LoVo (cell line): ENCODE results near the gene CADPS.

Experiments
- DNase-seq: peaks from one replicate; pipeline ENCODE4 v3.0.0-alpha.2; 2016; ENCODE audit warnings: low spot score

The CADPS gene

DNA sequence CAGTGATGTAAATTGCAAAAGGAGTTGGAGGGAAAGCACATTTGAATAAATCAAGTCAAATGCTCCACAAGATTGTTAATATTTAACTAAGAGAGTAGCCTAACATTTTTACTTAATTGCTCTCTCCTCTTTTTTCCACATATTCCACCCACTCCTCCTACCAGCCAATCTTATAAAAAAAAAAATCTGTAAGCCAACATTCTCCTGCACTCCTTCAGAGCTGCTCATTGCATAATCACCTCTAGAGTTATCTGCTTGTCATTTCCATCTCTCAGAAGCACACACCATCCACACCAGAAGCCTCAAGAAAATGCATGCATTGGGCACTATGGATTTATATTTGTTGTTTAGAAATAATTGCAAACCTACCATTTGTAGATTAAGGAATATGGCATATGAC, 64.1 kb downstream of the CADPS start:
- no peak for DNase-seq

DNA sequence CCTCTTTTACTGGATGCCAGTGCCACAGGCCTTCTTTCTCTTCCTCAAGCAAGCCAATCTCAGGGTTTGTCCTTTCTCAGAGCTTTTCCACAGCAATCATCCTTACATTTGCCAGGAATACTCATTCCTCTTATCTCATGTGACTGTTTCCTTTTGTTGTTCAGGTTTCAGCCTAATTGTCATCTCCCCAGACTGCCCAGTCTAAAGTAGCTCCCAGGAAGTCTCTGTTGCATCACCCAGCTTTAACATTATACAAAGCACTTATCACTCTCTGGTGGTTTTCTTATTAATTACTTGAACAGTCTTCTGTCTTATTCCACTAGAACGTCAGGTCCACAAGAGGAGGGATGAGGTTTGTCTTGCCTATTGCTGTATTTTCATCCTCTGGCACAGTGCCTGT, 65.8 kb downstream of the CADPS start:
- DNase-seq, result no peak

DNA sequence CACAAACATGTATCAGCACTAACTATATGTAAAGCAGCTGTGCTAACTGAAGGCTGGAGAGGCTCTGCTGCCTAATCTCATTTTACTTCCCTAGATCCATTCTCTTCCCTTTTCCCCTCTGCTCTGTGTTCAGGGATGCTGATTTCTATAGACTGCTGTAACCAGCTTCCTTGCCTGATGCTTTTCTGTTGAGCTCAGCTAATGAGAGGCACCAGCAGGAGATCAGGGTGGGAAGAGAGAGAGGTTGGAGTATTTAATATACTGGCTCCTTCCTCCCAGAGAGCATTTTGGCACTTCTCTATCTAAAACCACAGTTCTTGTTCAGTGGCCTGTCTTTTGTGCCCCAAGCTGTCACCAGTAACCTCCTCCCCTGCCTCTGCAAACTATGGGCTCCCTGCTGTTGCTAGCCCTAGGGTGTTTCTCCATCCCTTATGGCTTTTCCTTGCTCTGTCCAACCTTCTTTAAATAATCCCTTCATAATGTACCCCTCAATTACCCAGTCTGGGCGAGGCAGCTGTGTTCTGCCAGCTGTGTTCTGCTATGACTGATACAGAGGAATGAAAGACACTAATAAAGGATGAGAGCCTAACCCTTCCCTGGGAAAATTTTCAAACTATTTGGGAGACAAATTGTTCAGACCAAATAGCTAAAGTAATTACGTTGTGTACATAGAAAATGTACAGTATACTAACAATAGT, 69.5 kb downstream of the CADPS start:
- no peak for DNase-seq

DNA sequence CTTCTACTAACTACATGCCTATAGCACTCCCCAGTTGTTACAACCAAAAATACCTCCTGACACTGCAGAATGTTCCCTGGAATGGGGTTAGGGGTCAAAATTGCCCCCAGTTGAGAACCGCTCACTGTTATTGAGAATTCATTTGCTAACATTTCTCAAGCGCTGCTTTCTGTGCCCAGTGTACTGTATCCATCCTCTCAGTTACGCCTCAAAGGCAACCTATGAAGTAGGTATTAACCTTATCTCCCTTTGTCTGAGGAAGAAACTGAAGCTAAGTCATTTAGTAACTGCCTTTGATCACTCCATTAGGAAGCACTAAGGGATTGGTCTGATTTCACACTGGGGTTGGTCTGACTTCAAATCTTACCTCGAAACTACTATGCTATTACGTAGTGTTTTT, 70.1 kb downstream of the CADPS start:
- DNase-seq, result no peak

DNA sequence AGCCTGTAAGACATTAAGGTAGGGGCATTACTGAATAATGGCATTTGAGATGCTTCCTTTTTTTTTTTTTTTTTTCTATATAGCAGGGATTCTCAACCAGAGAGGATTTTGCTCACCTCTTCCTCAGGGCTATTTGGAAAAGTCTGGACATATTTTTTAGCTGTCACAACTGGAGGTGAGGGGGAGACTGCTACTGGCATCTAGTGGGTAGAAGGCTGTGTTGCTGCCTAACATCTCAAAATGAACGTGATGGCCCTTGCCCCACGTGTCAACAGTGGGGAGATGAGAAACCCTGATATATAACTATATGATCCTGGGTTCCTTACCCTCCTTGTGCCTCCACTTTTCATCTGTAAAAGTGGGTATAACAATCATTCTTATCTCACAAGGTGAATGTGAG, 71.9 kb downstream of the CADPS start:
- DNase-seq, result no peak

DNA sequence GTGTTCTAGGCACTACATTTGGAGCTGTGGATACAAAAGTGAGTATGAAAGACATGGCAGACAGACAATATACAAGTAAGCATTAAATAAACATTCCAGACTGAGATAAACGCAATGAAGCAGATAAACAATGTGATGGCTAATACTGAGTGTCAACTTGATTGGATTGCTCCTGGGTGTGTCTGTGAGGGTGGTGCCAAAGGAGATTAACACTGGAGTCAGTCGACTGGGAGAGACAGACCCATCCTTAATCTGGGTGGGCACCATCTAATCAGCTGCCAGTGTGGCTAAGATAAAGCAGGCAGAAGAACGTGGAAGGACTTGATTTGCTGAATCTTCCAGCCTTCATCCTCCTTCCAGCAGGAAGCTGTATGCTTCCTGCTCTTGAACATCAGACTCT, 77.2 kb downstream of the CADPS start:
- no peak for DNase-seq

DNA sequence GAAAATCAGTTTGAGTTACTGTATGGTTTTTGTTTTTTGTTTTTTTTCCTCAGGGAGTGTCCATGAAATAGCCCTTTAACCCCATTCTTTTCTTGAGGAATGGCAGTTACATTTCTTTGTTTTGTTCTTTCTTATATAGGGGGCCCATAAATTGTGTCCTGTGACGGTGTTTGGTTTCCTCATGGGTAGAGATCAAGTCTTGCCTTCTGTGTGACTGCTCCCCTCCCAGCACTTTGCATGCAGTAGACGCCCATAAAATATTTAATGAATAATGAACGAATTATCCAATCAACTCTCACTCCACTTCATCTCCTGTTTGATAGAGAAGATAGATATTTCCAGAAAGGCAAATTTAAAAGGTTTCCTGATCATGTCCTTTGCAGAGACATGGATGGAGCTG, 78.1 kb downstream of the CADPS start:
- no peak for DNase-seq

DNA sequence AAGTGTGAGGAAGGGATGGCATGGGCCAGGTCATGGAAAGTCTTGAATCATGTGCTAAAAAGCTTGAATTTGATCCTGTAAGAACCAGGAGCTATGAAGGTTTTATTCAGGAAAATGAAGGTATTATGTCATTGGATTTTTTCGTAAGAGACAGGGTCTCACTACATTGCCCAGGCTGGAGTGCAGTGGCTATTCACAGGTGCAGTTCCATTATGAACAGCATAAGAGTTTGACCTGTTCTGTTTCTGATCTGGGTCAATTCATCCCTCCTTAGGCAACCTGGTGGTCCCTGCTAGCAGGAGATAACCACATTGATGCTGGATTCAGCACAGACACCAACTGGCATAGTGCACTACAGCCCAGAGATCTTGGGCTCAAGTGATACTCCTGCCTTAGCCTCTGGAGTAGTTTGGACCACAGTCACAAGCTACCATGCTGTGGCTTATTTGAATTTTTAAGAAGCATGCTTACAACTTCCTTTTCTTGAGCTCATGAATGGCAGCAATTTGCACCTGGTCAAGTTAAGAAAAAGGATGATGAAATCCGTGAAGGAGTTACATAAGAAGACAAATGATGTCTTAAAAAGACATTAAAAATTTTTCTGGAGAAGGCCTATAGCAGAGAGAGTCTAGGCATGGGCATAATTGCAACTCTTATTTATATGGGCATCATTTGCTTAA, 79.1 kb downstream of the CADPS start:
- DNase-seq, result no peak

DNA sequence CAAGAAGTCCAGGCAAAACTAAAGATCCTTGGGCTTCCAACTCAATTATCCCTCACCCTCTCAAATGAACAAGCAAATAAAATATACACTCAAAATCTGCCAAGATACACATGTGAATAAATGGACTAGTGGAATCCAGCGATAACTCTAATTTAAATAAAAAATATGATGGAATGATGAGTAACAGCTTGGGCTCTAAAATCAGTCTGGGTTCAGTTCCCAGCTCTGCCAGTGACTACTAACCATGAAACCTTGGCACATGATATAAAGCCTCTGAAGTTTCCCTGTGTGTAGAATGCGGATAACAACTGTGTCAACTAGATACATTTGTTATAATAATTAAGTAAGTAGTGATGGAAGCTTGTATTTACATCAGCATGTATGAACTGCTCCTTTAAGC, 81.3 kb downstream of the CADPS start:
- no peak for DNase-seq

DNA sequence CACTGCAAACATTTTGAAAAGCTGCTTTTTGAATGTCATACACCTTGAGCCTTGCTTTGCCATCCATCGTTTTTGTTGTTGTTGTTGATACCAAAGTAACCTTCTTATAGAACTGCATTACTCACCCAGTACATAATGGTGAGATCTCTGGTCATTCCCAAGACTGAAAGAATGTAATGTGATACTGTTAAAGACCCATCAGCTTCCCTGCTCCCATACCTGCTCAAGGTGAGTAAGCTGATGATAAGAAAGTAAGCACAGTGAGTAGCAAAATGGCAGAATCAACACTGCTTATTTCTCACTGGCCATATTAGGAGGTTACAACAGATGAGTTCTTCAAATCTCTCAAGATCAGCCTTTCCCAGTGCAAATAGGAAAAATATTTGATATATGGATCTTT, 89.8 kb downstream of the CADPS start:
- no peak for DNase-seq

DNA sequence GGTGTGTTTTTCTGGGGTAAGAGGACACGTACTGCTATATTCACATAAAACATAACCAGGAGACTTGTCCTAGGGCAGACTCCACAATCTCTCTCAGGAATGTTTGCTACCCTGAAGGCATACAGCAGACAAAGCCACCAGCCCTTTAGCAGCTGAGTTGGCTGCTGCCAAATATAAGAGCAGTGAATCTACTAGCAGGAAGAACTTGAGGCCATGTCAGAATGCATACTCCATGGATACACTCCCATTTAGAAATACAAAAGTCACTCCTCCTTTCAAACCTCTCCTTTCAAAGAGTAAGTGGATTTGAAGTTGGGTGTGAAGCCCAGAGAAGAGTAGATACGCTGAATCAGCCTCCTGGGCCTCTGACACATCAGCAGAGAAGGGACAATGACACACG, 94.1 kb downstream of the CADPS start:
- no peak for DNase-seq

DNA sequence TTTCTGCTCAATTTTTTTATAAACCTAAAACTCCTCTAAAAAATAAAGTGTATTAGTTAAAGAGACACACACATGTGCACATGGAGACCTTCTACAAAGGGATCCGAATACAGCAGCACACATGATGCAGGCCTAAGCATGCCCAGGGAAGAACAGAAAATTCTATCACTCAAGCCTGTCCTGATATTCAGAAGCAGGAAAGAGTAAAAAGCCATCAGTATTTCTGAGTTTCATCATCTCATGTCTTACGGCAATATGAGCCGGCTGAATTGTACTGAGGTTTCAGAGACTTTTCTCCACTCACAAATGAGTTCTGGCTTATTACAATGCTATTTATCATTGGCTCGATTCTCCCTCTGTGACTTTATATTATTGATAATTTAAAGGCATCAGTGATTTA, 97.5 kb downstream of the CADPS start:
- DNase-seq, result no peak

DNA sequence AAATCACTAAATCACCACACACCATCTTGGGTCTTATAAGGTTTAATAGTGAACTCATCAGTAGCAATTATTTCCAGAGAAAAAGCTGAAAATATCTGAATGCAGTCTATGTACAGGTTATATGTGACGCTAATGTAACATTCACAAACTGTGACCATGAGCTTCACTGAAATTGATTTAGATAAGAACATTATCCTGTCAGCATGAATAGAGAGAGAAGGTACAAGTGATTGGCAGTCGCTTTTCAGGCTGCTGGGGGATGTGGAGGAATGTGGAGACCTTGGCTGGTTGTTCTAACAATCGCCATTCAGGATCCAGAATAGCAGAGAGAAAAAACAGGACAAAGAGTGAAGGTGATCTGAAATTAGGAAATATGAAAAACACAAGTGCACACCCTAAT, 98.1 kb downstream of the CADPS start:
- DNase-seq, result no peak

DNA sequence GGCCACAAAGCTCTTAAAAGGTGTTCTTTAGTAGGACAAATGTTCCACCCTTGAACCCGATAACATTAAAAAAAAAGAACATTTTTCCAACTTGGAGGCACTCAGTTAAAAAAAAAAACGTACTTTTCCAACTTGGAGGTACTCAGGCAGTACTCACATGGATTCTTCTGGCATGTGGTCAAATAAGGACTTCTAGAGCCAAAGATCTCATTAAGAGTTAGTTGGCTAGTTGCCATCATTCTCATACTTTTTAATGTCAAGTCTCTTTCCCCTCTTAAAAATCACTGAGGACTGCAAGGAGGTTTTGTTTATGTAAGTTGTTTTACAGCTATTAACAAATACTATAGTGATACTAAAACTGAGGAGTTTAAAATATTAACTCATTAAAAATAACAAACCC, 101.0 kb downstream of the CADPS start:
- DNase-seq, result no peak

DNA sequence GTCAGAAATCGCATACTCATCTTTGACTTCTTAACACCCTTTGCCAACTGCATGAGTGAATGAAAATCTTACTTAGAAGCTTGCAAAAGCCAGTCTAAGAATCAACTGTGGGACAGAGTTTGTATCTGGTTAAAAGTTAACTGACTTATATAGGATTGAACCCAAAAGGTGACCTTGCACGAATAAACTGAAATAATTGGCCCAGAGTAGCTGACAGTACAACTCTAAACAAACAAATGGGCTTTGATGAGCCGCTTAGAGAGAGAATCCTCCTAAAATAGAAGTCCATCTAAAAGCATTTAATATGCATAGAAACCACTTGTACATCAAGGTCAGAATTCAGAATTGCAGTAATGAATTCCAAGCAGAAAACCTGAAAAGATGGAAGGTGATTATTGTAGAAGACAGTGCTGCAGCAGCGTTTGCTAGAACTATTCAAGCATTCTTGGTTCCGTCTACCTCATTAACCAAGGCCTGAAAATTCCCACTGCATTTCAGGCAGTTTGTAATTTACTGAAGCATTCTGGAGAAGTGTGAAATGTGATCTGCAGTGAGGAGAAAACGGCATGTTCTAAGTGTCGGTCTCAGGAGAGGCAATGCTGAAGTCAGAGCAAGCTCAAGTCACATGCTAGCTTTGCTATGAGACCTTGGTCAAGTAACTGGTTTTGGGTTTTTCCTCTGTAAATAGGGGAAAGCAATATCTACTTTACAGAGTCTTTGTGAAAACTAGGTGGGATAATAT, 103.7 kb downstream of the CADPS start:
- no peak for DNase-seq

DNA sequence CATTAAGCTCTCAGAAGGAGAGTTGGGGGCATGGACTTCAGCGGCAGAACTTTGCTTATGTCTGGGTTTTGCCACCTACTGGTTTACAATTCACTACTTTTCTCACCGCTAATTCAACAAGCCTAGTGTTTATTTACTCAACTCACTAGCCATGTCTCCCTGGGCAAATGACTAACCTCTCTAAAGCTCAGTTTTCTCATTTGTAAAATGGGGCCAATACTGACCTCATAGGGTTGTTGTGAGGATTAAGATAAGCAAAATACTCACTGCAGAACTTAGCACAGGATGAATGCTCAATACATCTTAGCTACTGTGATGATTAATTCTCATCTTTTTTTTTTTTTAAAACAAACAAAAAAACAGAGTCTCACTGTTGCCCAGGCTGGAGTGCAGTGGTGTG, 106.3 kb downstream of the CADPS start:
- no peak for DNase-seq

DNA sequence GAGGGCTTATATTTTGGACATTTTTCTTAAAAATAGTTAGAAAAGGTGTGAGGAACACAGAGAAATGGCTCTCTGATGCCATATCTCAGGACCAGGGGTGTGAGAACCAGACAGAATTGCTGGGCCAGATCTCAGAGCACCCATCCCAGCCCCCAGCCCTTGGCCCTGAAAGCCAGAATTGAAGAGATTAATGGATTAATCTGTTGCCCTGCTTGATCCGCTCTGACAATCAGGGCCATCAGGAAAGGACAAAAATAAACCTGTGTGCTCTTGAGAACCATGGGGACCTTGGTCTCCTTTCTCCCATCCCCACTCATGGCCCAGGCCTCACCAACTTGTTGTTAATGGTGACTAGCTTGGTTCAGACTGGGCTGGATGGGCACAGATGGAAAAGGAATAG, 113.5 kb downstream of the CADPS start:
- no peak for DNase-seq

DNA sequence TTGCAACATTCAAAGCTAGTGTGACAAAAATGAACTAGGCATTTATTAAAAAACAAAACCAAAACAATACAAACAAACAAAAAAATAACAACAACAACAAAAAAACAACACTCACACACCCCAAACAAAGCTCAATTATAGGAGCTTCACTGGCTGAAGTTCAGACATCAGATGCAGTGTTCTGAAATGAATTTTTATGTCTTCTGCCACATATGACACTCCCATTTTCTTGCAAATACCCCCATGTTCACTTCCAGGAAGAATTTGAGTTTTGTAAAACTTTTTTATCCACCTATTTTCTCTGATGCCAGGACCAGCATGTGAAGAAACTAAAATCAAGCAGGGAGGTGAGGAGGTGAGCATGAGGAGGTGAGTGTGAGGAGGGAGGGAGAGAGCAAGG, 113.9 kb downstream of the CADPS start:
- DNase-seq, result no peak

DNA sequence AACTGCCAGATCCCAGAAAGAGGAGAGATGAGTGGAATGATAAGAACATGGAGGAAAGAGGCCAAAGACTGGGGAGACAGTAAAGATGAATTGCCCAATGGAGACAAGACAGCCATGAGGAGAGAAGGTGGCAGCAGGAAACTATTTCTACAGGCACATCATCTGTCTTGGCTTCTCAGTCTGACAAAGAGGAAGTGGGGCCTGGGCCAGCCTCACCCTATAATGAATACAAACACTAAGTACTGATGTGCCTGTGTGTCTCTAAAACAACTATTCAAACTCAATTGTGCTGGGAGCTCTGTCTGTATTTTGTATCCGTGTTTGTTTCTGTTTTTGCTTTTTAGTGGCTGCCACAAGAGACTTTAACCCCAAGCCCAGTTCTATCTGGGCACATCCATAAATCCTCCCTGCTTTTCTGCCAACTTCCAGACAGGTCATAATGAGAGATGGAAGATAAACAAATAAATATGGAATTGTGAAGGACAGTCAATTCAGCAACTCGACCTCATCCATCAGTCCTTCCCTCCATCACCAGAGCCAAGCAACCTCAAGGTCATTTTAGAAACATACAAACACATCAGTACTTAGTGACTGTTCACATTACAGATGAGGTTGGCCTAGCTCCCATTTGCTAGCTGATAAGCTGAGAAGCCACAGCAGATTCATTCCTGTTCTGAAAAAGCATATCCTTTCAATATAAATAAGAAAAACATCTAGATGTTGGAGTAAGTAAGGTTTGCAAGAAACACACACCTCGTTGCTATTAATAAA, 116.7 kb downstream of the CADPS start:
- DNase-seq, result no peak

DNA sequence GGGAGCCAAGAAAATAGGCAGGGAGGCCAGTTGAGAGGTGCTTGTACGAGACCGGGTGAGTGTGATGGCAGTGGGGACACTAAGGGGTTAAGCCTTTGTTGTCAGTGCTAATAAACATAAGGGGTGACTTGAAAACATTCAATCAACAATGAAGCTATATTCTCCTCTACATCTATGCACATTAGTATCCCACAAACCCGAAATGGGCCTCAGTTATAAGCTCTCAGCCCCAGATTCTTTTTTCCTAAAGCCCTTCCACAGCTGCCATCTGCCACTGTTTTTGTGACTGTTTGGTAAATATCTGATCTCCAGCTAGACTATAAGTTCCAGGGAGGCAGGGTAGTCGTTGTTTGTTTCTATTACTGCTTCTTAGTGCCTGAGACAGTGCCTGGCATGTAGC, 118.2 kb downstream of the CADPS start:
- no peak for DNase-seq

DNA sequence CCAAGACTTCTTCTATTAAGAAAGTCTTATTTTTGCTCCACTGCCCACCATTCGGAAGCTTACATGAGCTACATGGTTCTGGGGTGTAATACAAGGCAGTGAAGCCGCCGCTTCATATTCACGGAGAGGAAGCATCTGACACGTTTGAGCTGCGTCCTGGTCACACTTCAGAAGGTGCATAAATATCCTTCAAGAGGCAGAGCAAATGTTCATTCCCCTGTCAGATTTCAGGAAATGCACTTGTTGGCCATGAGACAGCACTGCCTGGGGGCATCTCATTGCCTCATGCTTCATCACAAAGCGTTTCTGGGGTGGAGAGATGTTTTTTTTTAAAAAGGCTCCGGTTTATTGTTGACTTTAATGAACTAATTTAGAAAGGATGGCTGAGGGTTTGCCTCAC, 119.9 kb downstream of the CADPS start:
- no peak for DNase-seq

DNA sequence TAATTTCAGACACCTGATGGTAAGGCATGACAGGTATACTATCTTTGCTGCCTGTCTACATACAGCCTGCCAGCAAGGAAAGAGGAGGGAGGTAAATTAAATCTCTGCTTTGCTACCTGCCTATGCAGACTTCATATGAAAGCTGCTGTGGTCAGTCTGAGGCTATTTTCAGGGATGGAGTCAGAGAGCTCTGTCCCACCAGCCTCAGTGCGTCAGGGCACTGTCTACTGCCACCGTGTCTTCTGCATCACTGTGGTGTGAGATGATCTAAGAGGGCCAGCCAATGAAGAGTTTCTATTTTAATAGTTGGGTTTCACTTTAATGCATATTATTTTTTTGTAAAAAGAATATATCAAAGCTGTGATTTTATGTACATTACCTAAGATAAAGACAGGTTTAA, 125.6 kb downstream of the CADPS start:
- no peak for DNase-seq

DNA sequence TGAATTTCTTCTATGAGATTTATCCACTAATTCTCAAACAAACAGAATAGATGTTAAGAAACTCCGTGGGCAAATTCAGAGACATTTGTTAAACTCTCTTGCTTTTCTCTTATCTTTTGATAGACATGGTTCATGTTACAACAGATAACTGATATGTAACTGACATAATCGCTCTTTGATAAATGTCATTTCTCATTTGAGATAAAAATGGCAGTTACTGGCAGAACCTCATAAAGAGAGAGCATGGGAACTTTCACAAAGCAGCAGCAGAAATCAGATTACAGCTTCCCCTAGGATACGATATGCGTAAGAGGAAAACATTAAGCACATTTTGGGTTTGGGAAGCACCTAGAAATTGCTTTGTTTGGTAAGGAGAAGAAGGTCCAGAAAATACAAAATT, 126.1 kb downstream of the CADPS start:
- no peak for DNase-seq
